Effector CD4-positive, alpha-beta T cell (primary cell): Measurements from ENCODE around the gene ZMIZ1.

Experiments used
- DNase-seq: peaks from one replicate; pipeline ENCODE4 v3.0.0-alpha.2; 2020

Gene ZMIZ1

DNA sequence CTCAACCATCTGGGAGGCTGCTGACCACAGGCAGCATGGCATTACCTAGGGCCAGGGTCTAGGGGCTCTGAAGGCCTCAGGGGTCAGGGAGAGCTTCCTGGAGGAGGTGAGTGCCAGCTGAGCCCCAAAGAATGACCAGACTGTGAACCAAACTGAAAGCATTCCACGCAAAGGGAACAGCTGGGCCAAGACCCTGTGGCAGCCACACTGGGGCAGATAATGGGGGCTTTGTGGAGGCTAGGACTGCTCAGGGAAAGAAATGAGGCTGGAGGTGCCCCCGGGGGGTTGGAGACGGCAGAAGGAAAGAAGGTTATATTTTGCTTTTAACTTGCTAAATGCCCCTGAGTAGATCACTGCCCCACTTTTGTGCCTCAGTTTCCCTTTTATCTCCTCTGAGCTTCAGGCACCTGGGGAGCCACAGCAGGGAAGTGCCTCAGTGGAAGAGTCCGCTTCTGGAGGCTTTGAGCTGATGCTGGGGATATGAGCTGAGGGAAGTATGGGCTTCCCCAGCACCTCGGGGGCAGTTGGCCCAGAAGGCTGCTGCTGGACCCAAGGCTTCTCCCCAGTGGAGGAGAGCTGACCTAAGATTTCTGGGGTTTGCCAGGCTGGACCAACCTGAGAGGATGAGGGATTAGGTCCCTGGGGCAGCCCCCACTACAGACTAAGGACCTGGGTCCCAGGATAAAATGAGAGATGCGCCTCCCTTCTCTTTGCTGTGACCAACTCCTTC lies 57.8 kb downstream of the ZMIZ1 start:
- no peak for DNase-seq

DNA sequence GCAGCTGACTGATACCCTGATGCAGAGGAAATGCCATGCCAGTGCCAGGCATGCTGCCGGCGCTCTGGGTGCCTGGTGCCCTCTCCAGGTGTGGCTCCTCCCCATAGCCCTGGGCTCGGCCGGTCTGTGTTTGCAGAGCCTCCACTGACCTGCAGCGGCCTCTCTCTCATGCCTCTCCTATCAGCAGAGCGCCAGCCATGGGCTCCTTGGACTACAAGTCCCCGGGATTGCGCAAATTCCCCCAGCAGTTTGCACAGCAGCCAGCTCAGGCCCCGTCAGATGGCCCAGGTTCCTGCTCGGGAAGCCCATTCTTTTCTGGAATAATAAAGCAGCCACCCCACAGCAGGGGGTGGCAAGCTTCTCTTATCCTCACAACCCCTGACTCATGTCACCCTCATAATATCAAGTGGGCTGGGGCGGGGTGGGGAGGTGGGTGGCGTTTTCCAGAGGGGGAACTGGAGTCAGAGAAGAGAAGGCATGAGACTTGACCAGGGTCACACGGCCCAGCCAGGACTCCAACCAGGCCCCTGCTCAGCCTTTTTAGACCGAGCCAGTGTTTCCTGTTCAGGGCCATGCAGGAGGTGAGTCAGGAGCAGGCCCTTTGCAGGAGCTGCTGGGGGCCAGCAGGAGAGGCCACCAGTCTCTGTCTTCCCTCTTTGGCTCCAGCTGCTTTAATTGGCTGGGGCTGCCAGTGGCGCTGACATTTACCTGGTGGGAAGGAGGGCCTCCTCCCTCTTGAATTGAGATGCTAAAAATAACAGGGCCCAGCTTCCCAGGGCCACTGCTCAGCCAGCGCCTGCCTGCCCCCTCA lies 58.6 kb downstream of the ZMIZ1 start:
- no peak for DNase-seq

DNA sequence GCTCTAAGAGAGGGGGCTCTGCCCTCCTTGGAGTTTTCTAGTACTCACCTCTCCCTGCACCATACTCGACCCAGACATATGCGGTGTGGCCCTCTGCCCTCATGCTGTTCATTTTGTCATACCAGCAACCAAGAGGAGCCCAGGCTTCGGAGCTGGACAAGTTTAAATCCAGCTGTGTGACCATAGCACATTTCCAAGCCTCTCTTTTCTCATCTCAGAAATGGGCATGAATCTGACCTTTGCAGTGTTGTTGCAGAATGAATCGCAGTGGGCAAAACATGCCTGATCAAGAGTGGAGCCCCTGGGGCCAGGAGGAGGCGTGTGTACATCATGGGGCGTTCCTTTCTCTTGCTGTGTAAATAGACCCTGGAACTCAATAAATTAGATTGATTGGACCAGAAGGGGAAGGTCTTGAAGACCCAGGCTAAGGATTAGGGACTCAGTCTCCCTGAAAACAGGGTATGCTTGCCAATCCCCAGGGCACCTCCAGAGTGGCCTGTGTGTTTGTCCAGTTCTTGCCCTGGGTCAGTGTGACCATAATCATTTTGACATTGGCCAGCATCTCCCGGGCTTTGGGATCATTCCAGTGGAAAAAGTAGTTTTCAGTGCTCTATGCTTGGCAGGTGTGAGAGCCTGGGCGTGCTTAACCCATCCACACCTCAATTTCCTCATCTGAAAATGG lies 59.6 kb downstream of the ZMIZ1 start:
- DNase-seq: no peak

DNA sequence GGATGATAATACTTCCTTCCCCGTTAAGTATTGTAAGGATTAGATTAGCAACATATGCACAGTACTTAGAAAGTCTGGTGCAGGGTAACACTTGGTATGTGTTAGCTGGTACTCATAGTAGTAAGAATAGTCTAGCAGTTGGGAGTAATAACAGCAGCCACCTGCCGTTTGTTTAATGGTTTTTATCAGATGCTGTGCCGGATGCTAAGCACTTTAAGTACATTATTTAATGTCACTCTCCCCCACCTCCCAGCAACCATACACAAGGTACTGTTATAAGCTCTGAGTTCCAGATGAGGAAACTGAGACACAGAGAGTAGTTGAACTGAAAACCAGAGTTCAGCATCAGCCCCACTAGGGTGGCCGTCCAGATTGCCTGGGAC lies 60.1 kb downstream of the ZMIZ1 start:
- DNase-seq: no peak

DNA sequence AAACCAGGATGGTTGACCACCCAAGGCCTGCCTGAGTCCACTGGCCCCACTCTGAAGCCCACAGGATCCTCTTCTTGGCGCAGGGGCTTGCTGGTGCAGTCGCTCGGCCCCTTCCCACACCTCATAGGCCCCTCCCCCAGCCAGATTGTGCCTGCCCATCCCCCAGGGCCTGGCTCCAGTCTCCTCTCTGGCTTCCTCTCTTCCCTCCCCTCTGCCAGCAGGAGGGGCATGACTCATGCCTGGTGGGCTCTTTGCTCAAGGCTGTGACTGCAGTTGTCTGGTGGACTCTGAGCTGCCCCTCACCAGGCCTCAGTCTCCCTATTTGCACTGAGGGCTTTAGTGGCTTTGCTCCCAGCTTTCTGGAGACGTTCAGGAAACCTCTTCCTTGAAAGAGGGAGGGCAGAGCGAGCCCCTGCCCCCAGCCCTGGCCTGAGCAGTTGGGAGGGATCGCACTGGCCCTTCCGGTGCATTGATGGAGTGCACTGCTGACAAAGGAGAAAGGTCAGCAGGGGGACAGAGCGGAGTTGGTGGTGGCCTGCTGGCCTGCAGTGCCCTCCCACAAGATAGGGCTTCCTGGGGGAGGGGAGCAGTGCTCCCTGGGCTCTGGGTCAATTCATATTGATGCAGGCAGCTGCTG lies 60.7 kb downstream of the ZMIZ1 start:
- DNase-seq: no peak

DNA sequence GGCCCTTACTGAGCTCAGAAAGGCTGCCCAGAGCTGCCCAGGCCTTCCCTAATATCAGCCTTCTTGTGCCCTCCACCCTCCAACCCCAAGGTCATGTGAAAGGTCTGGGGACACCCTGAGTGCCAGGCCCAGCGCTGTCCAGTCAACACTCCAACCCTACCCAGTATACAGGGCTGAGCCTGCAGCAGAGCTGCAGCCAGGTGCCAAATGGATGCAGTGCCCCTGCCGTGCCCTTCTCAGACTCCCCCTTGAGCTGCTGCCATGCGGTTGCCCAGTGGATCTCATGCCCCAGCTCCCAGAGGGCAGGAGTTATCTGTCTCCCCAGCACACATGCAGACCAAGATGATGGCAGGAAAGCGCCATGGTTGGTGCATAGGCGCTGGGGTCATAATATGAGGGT lies 61.5 kb downstream of the ZMIZ1 start:
- no peak for DNase-seq

DNA sequence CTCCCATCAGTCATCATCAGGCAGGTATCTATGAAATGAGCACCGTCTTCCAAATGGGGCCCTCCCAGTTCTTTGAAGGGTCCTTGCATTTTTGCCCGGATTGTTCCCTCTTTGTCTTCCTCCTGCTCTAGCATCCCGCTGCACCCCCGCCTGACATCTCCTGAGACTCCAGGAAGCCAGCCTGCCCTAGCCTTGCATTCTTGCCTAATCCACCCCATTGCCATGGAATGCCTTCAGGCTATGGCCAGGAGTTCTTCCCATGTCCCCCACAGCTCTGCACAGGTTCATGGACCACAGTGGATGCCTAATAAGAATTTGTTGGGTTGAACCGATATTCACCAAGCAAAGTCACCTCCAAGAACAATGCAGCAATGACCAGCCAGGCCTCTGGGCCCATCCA lies 62.1 kb downstream of the ZMIZ1 start:
- DNase-seq: no peak

DNA sequence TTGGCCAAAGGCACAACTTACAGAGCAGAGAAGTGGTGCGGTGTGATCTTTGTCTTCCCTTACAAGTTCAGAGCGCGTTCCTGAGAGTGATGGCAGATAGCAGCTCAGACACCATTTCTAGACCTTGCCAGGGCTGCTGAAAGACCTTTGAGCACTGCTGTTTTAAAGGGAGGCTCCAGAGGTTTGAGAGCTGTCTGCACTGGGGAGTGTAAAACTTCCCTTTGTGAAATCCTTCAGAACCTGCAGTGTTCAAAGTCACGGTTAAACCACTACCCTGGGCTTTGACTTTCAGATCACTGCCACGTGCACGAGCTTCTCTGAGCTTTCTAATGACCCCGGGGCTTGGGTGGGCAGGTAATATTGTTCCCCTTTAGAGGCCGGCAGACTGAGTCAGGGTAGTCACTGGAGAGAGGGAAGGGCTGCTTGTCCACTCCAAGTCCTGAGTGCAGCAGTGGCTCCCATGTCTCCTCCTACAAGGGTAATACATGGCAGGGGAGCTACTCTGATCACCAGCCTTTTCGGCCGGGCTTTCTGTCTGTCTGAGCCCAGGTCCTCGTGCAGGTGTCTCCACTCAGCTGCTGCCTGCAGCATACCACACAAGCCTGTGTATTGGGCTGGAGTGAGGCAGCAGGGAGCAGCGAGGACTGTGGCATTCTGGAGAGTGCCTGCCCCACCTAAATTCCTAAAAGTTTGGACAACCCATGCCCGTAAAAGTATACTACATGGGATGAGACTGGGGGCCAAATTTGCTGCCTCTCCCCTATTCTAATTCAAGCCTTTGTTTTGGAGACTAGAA lies 63.3 kb downstream of the ZMIZ1 start:
- DNase-seq: no peak

DNA sequence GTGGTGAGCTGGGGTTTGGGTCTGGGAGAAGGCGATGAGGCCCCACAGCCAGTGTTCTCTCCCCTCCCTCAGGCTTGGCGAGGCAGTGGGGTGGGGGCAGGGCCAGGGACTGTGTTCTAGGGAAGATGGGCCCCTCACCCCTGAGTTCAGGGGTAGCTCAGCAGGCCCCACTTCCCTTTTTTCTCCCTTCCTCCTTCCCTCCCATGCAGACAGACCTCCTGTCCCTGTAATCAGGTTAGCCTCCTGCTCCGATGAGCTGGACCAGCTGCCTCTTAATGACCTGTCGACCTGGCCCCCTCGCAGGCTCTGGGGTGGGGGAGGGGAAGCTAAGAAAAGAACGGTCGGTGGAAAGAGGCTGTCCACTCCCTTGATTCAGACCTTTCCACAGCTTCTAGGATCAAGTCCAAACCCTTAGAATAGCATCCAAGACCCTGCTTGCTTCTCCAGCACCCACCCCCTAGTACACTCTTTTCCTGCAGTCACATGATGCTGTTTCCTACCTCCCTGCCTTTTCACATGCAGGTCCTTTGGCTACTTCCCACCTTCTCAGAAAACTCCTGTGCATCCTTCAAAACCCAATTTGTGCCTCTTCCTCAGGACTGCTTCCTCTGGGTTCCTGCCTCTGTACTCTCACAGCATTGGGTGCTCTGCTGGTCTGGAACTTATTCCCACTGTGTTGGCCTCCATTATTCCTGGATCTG lies 64.1 kb downstream of the ZMIZ1 start:
- no peak for DNase-seq

DNA sequence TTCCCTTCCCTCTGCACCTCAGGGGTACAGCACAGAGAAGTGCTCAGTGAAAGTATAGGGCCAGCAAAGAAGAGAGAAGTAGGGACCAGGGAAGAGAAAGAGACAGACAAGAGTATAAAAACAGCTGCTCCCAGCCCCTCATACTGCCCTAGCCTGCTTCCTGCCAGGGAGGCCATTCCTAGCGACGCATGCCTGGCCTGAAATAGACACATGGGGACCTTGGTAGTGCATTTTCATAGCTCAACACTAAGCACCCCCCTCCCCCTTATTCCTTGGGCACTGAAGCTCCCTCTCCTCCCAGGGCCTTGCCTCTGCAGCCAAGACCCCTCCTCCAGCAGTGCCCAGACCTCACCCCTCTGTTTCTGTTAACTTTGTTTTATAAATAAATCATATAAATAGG lies 64.7 kb downstream of the ZMIZ1 start:
- DNase-seq: no peak

DNA sequence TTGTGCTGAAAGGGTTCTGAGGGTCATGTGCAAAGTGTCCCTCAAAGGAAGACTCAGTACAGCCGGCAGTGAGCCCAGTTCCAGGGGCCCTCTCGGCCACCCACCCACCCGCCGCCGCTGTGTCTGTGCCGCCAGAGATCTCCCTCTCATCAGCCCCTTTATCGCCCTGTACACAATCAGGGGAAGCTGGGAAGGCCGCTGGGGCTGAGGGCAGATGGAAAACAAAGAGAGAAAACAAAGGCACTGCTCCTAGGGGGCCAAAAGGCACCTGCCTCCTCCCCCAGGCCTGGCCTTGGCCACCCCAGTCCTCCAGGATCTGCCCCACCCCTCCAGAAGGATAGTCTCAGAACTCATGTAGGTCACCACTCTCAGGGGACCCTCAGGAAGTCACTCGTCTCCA lies 67.0 kb downstream of the ZMIZ1 start:
- no peak for DNase-seq

DNA sequence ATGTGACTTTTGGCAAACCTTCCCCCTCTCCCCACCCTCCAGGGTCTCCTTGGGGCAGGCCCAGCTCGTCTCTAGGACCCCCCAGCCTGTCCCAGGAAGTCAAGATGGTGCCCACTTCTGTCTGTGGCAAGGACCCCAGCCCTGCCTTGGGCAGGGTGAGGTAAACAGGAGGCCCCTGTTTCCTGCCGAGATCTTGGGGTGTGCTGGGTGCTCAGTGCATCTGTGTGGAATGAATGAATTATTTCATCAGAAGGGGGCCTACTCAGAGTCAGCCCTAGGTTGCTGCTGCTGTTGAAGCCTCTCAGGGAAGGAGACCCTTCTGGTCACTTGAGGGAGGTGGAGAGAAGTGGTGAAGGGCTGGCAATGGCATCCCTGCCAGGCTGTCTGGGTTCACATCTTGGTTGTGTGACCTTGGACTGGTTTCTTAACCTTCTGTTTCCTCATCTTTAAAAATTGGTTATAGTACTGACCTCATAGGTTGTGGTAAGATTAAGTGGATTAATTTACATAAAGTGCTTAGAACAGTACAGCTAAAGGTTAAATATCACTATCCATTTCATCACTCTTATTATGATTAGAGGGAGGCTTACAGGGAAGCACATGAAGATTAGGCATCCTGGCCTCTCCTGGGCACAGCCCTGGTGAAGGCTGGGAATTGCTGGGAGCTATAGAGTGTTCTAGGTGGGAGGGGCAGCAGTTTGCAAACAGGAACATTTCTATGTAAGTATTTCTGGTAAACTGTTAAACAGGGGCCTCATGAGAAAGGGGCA lies 67.7 kb downstream of the ZMIZ1 start:
- no peak for DNase-seq

DNA sequence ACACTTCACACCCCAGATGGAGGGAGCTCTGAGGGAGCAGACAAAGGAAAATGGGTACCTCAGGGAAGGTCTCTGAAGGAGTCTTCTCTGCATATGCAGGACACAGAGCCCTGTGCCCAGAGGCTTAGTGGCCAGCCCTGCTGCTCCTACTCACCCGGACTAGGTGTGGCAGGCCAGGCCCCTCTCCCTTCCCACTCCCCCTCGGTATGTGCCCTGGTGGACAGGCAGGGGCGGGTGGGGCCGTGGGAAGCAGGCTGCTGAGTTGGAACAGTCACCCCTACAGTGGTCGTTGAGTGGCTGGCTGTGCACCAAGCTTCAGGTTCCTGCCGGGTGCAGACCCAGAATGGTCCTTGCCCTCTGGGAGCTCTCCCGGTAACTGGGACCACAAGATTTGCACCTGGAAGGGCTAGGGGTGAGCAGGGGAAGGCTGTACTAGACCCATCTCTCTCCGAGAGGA lies 68.6 kb downstream of the ZMIZ1 start:
- DNase-seq: no peak

DNA sequence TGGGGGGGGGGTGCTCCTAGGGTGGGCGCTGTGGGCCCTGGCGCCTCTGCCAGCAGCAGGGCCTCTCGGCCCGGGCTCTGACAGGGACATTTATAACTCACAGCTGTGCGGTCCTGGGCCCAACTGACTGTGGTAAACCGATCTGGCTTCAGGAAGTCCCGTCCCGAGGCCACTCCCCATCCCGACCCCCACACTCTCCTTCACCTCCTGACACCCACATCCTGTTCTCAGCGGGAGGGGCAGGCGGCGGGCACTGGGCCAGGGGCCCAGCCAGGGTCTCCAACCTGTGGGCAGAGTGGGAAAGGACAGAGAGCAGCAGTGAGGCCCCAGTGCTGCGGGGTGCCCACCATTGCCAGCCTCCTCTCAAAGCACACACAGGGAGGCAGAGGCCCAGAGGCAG lies 69.1 kb downstream of the ZMIZ1 start:
- no peak for DNase-seq

DNA sequence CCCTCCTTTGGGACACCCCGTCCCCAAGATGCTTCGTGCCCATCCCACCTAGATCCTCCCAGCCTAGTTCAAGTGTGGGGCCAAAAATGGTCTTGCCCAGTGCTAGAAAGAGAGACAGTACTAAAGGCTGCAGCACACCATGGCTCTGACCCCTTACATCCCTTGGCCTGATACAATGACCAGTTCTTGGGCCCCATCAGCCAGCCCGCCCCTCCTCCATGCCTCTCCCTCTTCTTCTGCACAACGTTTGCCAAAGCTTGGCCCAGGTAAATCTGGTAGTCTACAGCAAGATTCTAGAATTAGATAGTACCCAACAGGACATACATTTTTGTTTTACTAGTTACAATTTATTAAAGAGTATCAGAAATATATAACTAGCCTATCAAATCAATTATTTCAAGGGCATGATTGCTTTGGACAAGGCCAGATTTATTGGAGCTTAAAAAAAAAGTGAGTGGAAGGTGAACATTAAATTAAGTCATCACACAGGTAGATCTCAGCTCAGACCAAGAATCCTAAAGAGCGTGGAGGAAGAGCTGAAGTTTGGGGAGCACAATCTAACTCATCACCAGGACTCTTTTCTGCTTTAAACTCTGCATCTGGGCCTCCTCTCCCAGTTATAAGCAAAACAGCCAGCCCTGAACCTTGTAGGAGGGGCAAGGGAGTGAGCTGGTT lies 69.8 kb downstream of the ZMIZ1 start:
- DNase-seq: no peak

DNA sequence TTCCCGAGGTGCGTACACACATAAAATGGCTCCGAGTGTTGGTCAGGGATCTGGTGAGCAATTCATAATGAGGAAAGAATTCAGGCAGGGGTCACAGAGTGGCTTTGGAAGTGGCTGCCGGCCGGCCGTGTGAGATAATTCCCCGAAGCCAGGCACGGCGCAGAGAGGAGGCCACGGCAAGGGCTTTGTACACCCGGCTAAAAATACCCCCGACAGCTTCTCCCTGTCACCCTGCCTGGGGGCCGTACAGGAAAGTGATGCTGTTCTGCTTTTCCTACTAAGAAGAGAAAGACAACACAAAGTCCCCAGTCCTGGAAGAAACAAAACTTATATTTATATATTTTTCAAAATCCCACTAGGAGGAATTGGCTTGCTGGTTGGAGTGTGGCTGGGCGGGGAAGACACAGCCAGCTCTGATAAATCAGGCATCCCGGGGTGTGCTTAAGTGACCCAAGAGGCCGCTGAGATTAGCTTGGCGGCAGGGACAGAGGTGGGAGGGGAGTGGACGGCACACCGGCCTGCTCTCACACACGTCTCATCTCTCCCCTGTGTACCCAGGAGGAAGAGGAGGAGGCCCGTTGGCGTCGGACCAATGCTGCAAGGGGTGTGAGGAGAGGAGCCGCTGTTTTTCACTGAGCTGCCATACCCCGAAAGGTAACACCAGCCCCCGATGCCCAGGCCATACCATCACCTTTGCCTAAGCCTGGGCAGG lies 70.5 kb downstream of the ZMIZ1 start:
- DNase-seq: no peak

DNA sequence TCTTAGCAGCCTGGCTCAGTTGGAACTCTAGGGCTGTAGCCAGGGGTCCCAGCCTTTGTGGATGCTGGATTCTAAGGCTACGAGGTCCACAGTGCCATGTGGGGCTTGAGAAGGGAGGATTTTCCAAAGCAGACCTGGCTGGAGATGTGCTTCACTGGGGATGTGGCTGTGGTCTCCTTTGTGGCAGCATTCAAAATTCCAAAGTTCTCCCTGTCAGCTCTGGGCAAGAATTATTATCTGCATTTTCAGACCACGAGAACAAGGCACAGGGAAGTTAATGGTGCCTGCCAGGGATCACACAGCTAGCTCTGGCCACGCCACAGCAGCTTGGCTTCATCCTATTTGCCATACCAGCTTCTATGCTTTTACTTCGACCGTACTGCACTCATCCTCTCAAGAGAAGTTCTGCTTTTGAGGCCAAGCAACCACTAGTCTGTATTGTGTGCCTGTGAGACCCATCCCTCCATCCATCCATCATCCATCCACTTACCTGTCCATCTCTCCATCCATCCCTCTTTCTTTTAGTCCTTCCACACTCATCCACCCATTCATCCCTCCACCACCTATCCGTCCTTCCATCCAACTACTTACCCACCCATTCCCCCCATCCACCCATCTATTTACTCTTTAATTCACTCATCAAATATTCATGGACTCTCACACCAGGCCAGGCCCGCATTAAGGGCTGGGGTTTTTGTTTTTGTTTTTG lies 71.5 kb downstream of the ZMIZ1 start:
- no peak for DNase-seq

DNA sequence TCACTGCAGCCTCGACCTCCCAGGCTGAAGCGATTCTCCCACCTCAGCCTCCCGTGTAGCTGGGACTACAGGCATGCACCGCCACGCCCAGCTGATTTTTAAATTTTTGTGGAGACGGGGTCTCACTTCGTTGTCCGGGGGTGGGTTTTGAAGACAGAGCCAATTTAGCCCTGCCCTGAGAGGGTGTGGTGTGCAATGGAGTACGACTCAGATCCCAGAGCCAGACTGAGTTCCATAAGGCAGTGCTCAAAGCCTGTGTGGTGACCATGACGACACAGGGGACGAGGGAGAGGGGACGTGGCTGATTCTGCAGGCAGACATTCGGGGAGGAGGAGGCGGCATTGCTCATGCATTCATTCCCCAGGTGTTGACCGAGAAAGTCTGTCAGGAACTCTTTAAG lies 72.1 kb downstream of the ZMIZ1 start:
- no peak for DNase-seq

DNA sequence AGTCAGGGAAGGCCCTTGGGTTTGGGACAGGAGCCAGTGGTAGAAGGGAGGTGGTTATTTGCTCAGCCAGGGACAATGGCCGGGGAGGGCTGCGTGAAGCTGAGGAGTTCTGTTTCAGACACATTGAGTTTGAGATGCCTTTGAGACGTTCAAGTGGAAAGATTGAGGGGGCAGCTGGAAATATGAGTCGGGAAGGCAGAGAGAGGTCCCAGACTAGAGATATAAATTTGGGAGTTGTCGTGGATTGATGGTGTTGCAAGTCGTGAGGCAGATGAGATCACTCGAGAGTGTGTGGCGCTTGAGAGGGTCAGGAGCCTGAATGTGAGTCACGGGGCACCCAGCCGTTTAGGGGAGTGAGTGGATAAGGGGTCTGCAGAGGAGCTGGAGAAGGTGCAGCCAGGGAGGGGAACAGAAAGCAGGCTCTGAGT lies 73.3 kb downstream of the ZMIZ1 start:
- DNase-seq: no peak
